Spleen (tissue), 7 donors: Measurements from ENCODE around the gene AQP12A.
"Not testable (repeated sequence)": the region's sequence is repeated elsewhere in the genome, so short reads cannot be mapped to it uniquely, and the experiment has no call there.

Source experiments
- CTCF ChIP-seq, 11 experiments: fragments of 200-600 bp in 7 of 11; fragments of 450-650 bp in 4 of 11; sonication (generic) in 4 of 11; IDR thresholded peaks in 8 of 11; conservative IDR thresholded peaks in 3 of 11; 1 replicate in 7 of 11; 2 replicates in 4 of 11; pipeline versions ENCODE4 v1.4.0 to v1.8.0; 2016 to 2021; ENCODE audit warnings: antibody characterized with exemption in 11 of 11, inconsistent platforms in 4 of 11, mild to moderate bottlenecking in 1 of 11
- POLR2A ChIP-seq, 3 donors: fragments of 450-650 bp; IDR thresholded peaks; one replicate each; pipeline ENCODE4 v1.5.1; 2017; ENCODE audit warnings: antibody characterized with exemption in 3 of 3, mild to moderate bottlenecking in 1 of 3
- donor health status: DM: no; HTN: no; CAD: no; lungs with moderate emphysema.
- donor health status: DM: no; HTN: no; CAD: no.
- donor health status: DM: no; HTN: no; CAD: no.

GRCh38 chr2:240699835-240700234 is 8.2 kb downstream of the AQP12A start:
- TF ChIP-seq POLR2A (IDR thresholded peaks at IDR 0.05); CTCF (IDR thresholded peaks at IDR 0.05 in 8 of 11, conservative IDR thresholded peaks at IDR 0.05 in 3 of 11): not testable (repeated sequence)
